Muscle of back (tissue), 11 donors: ENCODE data around the gene MTA1. TPM values are rescaled to one million over a fixed set of nuclear protein-coding genes. Genes with fewer than 3 reads are reported as not detected.

Experiments
- DNase-seq, 3 donors: peaks; one replicate each; pipeline versions ENCODE4 v3.0.0 to v3.0.0-alpha.2; 2013
- polyA plus RNA-seq, 10 donors: library from polyadenylated mRNA; unstranded; fragments of 120-200 nt; gene quantifications; one replicate each; pipeline ENCODE4 v1.2.1, GENCODE V29; 2013; ENCODE audit not compliant: insufficient read length in 10 of 10

Gene MTA1
- polyA plus RNA-seq, 10 donors = 53.6 to 88.0 (median 77.0) TPM

GRCh38 chr14:105422695-105423487 lies 3.3 kb downstream of the MTA1 start:
- no peak for DNase-seq

DNA sequence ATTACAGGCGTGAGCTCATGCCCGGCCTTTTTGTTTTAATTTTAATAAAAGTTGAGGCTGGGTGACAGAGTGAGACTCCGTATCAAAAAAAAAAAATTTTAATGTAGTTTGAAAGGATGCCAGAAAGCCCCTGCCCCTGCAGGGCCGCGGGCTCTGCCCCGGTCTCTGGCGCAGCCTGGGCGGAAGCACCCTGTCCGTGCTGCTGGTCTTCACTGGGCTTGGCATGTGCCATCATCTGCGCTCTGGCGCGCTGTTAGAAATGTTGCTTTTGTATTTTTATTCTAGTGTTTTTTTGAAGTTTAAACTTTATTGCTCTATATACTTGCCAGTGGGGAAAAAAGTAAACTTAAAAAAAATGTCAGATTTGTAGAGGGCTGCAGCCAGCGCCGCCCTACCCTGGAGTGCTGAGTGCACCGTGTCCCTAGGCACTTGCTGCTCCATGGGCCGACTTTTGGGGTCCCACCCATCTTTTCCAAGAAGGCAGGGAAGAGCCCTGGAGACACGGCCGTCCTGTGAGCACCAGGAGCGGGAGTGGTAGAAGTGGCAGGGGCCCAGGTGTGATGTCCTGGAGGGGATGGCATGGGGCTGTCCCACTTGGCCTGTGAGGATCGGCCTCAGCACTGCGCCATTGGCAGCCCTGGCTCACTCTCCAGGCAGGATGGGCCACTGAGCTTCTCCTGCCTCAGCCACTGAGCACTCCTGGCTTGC lies 4.0 kb downstream of the MTA1 start:
- no peak for DNase-seq

DNA sequence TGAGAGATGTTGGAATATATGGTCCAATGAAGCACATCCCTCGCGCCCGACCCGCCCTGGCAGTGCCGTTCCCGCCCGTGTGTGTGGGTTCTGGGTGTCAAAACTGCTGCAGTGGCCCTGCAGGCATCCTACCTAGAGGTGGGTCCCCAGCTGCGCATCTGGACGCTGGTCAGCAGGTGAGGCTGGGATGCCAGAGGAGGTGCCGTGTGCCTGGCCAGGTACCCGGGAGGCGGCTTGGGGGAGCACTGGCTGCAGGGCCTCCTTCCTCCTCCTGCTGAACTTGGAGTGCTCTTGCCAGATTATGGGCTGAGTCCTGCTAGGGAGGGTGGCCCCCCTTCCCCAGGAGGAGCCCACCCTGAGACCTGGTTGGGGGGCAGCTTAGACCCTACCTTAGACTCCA lies 5.2 kb downstream of the MTA1 start:
- no peak for DNase-seq

DNA sequence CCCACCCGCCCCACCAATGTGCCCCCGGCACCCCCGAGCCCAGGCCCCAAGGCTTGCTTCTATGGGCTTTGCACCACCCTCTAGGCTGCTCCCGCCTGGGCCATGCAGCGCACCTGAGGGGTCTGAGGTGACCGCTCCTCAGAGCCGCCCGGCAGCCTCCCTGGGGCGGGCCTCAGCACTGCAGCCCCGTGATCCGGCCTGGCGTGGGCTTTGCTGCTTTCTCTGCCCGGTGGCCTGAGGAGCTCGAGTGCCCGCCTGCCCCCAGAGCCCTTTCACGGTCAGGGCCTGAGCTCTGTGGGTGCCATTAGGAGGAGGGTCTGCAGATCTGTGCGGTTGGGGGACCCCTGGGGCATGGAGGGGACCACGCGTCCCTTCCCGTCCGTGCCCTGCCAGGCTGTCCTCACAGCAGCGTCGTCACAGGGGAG lies 6.2 kb downstream of the MTA1 start:
- DNase-seq = no peak

GRCh38 chr14:105426416-105427130 lies 6.9 kb downstream of the MTA1 start:
- no peak for DNase-seq

DNA sequence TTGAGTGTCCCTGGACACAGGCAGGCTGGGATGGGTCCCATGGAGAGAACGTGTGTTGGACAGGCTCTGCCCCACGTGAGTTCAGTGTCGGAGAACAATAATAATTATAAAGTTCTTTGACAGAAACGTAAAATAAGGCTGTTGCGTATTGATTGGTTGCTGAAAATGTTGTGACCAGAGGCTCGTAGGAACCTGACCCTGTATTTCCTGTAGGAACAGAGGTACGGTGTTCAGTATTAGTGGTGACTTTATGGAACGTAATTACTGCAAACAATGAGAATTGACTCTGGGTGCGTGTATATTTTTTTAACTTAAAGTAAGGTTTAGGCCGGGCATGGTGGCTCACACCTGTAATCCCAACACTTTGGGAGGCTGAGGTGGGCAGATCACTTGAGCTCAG lies 7.8 kb downstream of the MTA1 start:
- no peak for DNase-seq

GRCh38 chr14:105427936-105428485 lies 8.4 kb downstream of the MTA1 start:
- no peak for DNase-seq

GRCh38 chr14:105430042-105430441 lies 10.4 kb downstream of the MTA1 start:
- no peak for DNase-seq

- no peak for DNase-seq
Observed at GRCh38 chr14:105430565-105430964, 10.9 kb downstream of the MTA1 start.

DNA sequence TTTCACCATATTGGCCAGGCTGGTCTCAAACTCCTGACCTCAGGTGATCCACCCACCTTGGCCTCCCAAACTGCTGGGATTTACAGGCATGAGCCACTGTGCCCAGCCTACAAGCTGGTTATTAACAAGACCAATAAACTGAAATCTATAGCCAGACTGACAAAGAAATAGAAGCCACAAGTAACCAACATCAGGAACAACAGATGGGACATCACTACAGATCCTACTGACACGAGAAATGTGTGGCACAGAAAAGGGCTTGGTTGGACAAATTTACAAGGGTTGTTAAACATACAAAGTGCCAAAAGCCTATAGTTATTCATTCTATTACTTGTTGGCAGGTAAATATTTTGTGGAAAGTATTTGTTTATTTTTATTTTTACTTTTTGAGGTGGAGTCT lies 11.6 kb downstream of the MTA1 start:
- no peak for DNase-seq

- DNase-seq = no peak
Observed at GRCh38 chr14:105432657-105433056, 13.0 kb downstream of the MTA1 start.

DNA sequence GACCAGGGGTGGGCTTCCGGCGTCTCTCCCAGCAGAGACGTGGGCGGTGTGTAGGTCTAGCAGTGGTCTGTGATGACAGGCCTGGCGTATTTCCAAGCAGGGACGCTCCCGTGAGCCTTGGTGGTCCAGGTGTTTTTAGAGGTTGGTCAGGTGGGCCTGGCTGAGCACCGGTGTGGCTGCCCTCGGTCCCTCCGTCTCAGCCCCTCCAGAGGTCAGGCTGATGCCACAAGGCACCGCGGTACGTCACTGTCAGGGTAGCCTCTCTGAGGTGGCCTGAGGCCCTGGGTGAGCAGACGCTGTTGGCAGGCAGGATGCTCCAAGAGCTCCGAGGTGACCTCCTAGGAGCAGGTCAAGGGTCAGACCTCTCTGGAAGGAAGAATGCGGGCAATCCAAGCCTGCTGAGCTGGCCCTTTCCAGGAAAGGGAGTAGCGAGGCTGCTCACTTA lies 13.6 kb downstream of the MTA1 start:
- DNase-seq = no peak

- DNase-seq = no peak
Observed at GRCh38 chr14:105436402-105436801, 16.8 kb downstream of the MTA1 start.

GRCh38 chr14:105436891-105437722 lies 17.5 kb downstream of the MTA1 start:
- no peak for DNase-seq

DNA sequence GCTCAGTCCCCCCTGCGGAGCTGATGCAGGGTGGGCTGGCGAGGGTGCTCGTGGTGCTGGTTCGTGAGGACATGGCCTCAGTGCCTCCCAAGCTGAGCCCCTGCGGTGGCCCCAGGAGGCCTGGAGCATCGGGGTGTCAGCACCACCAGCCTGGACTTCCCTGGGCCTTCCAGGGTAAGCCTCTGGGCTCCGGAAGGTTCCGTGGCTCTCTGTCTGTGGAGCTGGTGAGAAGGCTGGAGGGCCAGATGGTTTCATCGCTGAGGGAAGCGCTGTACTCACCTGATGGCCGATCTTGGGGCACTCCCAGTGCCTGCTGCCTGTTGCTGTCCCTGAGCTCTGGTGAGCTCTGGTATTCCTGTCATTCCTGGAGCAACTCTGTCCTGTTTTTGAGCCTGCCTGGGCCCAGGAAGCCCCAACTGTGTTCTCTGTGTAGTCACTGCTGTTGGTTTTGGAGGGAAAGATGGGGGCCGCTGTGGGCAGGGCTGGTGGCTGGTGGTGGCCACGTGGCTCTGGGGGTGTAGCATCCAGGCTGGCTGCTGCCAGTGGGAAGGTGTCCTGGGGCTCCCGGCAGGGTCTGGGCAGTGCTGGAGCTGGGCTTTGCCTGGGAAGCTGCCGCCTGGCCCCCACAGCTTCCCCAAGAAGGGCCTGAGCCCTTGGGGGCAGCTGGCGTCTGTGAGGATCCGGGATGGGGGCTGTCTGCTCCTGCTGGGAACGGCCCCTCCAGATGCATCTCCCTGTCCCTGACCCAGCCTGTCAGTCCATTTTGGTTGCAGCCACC lies 18.3 kb downstream of the MTA1 start:
- no peak for DNase-seq

- DNase-seq = no peak
Observed at GRCh38 chr14:105439179-105439578, 19.6 kb downstream of the MTA1 start.

DNA sequence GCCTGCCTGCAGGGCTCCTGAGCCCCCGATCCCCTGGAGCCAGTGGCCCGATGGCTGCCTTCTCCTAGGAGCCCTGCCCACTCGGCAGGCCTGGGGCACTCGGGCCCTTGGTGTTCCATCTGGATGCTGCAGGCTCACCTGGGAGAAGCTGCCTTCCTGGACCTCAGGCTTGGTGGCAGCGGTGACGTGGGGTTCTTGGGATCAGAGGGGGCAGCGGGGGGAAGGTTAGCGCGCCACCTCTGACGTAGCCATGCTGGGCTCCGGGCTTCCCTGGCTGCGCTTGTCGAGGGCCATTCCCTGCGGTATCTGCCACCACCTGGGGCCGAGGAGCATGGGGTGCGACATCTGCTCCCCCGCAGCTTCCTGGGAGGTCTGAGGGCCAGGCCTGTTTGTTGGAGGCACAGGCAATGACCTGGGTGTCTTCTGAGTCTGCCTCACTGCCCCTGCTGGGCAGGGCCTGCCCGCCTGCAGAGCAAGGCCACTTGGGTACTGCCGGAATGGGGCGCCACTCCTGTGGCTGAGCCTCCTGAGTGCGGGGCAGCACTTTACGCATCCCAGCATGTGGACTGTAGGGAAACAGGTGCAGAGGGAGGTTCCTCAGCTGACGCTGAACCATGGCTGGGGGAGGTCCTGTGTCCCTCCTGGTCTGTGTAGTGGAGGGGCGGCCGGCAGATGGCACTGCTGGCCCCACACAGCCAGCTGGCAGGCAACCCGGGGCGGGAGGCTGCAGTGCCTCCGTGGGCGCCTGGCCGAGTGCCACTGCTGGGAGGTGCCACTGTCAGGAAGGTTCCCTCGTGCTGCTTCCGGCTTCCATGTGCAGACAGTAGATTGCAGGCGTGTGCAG lies 20.3 kb downstream of the MTA1 start:
- peak in 1 of 3 donors; percentile 32 for DNase-seq

DNA sequence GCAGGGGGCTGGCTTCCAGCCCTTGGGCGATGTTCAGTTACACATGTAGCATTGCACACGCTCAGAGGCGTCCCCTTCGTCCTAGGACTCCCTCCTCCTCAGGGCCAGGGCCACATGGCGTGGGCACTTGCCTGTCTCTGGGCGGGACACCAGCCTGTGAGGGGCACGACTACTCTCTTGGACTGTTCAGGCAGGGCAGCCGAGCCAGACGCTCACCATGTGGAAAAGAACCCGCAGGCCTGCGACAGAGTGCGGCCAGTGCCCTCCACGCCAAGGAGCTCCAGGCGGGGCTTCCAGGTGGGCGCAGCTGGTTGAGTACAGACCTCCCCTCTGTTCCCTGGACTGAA lies 20.9 kb downstream of the MTA1 start:
- no peak for DNase-seq

- no peak for DNase-seq
Observed at GRCh38 chr14:105440992-105441391, 21.4 kb downstream of the MTA1 start.

GRCh38 chr14:105442125-105442524 lies 22.5 kb downstream of the MTA1 start:
- DNase-seq = no peak
